Subcutaneous abdominal adipose tissue (tissue), 5 donors: Measurements from ENCODE around the gene CDH26.
A peak's percentile ranks its signal among the peaks of the same experiment; 100 is the strongest.

Source experiments
- H3K27ac ChIP-seq: one replicate; pipeline ENCODE4 v1.7.0; 2013; ENCODE audit warnings: low read depth, mild to moderate bottlenecking, inconsistent platforms, low read length, moderate library complexity
- H3K27me3 ChIP-seq, 5 donors: one replicate each; pipeline ENCODE4 v1.7.0; 2013; ENCODE audit warnings: low read length in 5 of 5, inconsistent platforms in 1 of 5; ENCODE audit not compliant: control insufficient read depth in 5 of 5, insufficient read depth in 4 of 5
- H3K36me3 ChIP-seq, 5 donors: one replicate each; pipeline ENCODE4 v1.7.0; 2013; ENCODE audit warnings: low read length in 5 of 5; ENCODE audit not compliant: control insufficient read depth in 5 of 5, insufficient read depth in 5 of 5
- H3K4me1 ChIP-seq, 5 donors: one replicate each; pipeline ENCODE4 v1.7.0; 2013; ENCODE audit warnings: low read length in 5 of 5, mild to moderate bottlenecking in 3 of 5, moderate library complexity in 1 of 5; ENCODE audit not compliant: control insufficient read depth in 5 of 5, insufficient read depth in 5 of 5
- H3K4me3 ChIP-seq, 5 donors: one replicate each; pipeline ENCODE4 v1.7.0; 2013; ENCODE audit warnings: low read length in 5 of 5, low read depth in 1 of 5
- H3K9ac ChIP-seq, 5 donors: one replicate each; pipeline ENCODE4 v1.7.0; 2013; ENCODE audit warnings: low read length in 5 of 5, mild to moderate bottlenecking in 4 of 5, moderate library complexity in 3 of 5
- H3K9me3 ChIP-seq, 5 donors: one replicate each; pipeline ENCODE4 v1.7.0; 2013; ENCODE audit warnings: low read length in 5 of 5; ENCODE audit not compliant: control insufficient read depth in 5 of 5
- donor health status: healthy.
- donor health status: healthy.
- donor health status: healthy.
- donor health status: healthy.
- donor health status: healthy.

Gene CDH26

DNA sequence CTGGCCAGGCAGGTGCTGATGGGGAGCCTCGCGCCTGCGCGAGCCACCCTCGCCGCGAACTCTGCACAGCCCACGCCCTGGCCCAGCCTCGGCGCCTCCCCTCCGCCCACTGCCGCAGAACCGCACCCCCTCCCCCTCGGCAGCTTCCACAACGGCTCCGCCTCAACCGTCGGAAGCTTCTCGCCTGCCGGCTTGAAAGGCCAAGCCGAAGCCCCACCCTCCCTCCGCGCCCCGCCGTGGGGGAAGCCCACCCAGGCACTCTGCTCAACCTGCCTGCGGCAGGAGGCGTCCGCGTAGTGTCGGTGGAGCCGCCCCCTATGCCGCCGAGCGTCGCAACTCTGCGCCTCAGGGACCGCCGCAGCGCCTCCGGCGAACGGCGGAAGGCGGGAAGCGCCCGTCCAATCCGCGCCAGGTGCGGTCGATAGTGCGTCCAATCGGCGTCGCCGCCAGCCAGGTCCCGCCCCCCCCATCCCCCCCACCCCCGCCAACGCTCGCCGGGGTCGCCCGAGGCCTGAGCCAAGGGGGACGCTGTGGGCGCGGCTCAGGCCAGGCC is 24.9 kb upstream of the CDH26 start, which contains the start of gene SYCP2:
SYCP2 (minus strand) TSS at position 342 of the 553 bp plus-strand sequence. CDS start 11,224 bp downstream, outside the sequence.
- Histone ChIP-seq H3K4me1 (peaks cover 4 to 40% (median 26%) of the 10 kb centered on the region in 5 donors), H3K27ac (peak within 1 kb of the TSS; percentile 9), H3K36me3 (no peaks in the 10 kb centered on the region), H3K4me3 (peak within 1 kb of the TSS; percentile 55 to 85 (median 71)), H3K9me3 (no peaks in the 10 kb centered on the region), H3K9ac (peak within 1 kb of the TSS in 3 of 5 donors; percentile 48 to 57 (median 55)), H3K27me3 (no peaks in the 10 kb centered on the region)

DNA sequence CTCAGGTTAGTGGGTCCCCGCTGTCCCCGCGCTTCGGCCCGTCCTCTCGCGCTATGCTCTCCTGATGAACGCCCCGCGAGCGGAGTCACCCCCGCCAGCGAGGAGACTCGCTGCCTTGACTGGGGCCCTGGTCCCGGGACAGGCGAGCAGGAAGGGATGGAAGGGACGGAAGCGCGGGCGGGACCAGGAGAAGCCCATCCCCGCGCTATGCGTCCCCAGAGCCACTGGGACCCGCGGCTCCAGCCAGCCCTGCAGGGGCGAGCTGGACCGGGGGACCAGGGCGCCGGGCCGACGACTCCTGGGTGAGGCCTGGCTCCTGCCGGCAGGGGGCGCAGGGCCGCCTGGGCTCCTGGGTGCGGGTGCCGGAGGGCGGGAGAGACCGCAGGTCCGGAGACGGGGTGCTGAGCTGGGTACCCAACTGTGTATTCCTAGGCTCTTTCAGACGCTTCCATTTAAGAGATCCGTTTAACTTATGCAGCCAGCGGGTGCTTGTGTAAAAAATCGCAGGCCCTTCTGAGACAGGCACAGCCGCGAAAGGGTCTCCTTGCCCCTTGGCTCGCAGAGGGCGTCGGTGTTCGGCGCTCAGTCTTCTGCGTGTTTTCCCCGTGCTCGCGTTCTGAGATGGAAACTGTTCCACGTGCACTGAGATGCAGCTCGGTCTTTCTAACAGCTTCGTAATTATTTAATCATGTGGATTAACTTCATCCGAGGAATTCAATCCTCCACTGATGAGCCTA is 24.2 kb upstream of the CDH26 start:
- H3K9ac ChIP-seq, result peak overlapping the region in 3 of 5 donors; percentile 48 to 57 (median 55)
- H3K27ac ChIP-seq, result peak overlapping the region; percentile 9

DNA sequence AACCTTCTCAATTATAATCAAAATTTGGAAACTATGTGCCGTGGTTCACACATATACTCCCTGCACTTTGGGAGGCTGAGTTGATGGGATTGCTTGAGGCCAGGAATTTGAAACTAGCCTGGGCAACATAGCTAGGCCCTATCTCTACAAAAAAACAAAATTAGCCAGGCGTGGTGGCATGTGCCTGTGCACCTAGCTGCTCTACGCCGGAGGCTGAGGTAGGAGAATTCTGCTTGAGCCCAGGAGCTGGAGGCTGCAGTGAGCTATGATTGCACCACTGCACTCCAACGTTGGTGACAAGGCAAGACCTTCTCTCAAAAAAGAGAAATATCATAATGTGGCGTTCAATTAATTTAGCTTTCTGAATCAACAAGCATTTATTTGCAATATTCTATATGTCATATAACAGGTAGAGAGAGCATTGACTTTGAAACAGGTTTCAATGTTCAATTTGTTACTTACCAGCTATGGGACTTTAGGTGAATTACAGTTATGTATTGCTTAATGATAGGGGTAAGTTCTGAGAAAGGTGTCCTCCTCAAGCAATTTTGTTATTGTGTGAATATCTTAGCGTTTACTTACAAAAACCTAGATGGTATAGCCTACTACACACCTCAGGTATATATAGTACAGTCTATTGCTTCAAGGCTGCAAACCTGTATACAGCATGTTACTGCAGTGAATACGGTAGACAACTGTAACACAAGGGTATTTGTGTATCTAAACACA is 22.6 kb upstream of the CDH26 start:
- Histone ChIP-seq H3K4me3 (no peak overlapping the region), H3K4me1 (peaks cover 12 to 58% (median 39%) of the 10 kb centered on the region in 5 donors), H3K27ac (no peak overlapping the region)

More for the DNA sequence above, 24.2 kb upstream of the CDH26 start:
- H3K4me3 ChIP-seq, result peak overlapping the region; percentile 55 to 85 (median 71)
- H3K27me3 ChIP-seq, result no peaks in the 10 kb centered on the region
- H3K4me1 ChIP-seq, result peaks cover 9 to 46% (median 32%) of the 10 kb centered on the region in 5 donors
- H3K36me3 ChIP-seq, result no peaks in the 10 kb centered on the region
- no peaks in the 10 kb centered on the region for H3K9me3 ChIP-seq

DNA sequence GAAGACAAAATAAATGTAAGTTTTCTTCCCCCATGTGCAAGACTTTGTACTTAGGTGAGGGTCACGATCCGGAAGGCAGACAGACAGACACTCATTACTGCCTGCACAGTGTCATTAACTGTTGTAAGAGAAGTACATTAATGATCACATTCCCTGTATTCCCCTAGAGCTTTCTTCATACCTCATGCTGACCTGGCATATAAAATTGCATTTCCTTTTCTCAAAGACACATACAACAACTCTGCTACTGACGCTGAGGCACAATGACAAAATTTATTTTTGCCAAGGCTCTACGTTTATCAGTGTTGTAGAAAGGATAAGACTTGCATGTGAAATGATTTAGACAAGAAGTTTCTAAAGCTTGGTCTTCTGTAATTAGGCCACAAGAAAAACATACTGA is 21.8 kb upstream of the CDH26 start:
- no peak overlapping the region for H3K4me3 ChIP-seq

More for the DNA sequence above, 22.6 kb upstream of the CDH26 start:
- H3K9me3 ChIP-seq, result no peaks in the 10 kb centered on the region
- H3K27me3 ChIP-seq, result no peaks in the 10 kb centered on the region
- H3K9ac ChIP-seq, result no peak overlapping the region
- H3K36me3 ChIP-seq, result no peaks in the 10 kb centered on the region

DNA sequence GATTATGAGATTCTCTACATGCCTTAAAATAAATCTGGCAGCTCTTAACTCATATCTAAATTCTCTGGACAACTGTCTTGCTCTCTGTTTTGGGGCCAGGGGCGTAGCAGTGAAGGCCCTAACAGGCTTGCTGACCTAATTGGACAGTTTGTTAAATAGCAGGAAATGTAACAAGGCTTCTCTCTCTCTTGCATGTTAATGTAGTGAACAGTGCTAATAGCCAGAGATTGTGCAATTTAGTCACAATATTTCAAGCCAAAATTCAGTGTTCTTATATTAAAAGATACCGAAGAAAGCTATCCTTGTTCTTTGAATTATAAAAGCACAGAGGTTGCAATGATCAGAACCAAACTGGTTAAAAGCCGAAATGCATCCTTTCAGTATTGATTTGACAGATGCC is 21.1 kb upstream of the CDH26 start:
- H3K4me3 ChIP-seq, result no peak overlapping the region
- no peaks in the 10 kb centered on the region for H3K9me3 ChIP-seq
- H3K9ac ChIP-seq, result peak overlapping the region in 1 of 5 donors; percentile 44
- no peak overlapping the region for H3K27ac ChIP-seq
- H3K4me1 ChIP-seq, result peaks cover 15 to 73% (median 53%) of the 10 kb centered on the region in 5 donors
- H3K36me3 ChIP-seq, result no peaks in the 10 kb centered on the region
- H3K27me3 ChIP-seq, result no peaks in the 10 kb centered on the region

More for the DNA sequence above, 21.8 kb upstream of the CDH26 start:
- Histone ChIP-seq H3K36me3 (no peaks in the 10 kb centered on the region), H3K4me1 (peaks cover 15 to 66% (median 46%) of the 10 kb centered on the region in 5 donors), H3K9ac (no peak overlapping the region), H3K27ac (no peak overlapping the region), H3K9me3 (no peaks in the 10 kb centered on the region), H3K27me3 (no peaks in the 10 kb centered on the region)

DNA sequence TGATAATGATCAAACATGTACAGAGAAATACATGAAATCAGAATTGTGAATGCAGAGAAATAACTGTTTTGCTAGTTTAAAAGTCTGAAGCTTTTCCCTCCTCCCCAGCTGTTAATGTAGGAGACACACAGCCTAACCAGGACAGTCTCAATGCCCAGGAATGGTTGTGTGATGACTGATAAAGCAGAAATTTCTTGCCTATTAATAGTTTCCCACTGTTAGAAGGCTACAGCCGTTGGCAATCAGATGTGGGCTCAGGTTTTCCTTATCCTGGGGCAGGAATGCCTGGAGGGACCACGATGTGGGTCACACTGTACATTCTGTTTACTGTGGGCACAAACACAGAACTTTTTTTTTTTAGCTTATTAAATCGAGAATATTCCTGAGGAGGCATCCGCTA is 20.0 kb upstream of the CDH26 start:
- peak overlapping the region in 2 of 5 donors; percentile 17 to 79 for H3K4me3 ChIP-seq
- no peak overlapping the region for H3K27ac ChIP-seq
- peaks cover 15 to 67% (median 55%) of the 10 kb centered on the region in 5 donors for H3K4me1 ChIP-seq
- H3K36me3 ChIP-seq, result peaks cover 0 to 10% (median 4%) of the 10 kb centered on the region in 5 donors
- peak overlapping the region in 1 of 5 donors; percentile 28 for H3K9ac ChIP-seq
- H3K9me3 ChIP-seq, result no peaks in the 10 kb centered on the region
- H3K27me3 ChIP-seq, result no peaks in the 10 kb centered on the region

DNA sequence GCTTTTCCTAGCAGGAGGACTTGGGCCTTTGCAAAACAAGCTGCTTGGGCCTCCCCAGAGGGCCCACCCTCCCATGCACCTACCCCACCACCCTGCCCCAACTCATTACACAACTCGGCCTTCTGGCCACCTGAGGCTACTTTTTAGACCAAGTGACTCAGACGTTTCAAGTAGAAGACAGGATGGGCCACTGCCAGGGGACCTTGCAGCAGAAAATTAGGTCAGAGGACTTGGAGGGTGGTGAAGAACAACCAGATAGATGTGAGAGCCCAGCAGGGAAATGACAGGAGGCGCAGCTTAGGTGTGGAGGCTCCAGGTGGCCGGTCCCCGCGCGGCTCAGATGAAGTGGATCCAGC is 19.5 kb upstream of the CDH26 start:
- Histone ChIP-seq H3K4me3 (peak overlapping the region; percentile 17 to 96 (median 92)), H3K27ac (no peak overlapping the region)

DNA sequence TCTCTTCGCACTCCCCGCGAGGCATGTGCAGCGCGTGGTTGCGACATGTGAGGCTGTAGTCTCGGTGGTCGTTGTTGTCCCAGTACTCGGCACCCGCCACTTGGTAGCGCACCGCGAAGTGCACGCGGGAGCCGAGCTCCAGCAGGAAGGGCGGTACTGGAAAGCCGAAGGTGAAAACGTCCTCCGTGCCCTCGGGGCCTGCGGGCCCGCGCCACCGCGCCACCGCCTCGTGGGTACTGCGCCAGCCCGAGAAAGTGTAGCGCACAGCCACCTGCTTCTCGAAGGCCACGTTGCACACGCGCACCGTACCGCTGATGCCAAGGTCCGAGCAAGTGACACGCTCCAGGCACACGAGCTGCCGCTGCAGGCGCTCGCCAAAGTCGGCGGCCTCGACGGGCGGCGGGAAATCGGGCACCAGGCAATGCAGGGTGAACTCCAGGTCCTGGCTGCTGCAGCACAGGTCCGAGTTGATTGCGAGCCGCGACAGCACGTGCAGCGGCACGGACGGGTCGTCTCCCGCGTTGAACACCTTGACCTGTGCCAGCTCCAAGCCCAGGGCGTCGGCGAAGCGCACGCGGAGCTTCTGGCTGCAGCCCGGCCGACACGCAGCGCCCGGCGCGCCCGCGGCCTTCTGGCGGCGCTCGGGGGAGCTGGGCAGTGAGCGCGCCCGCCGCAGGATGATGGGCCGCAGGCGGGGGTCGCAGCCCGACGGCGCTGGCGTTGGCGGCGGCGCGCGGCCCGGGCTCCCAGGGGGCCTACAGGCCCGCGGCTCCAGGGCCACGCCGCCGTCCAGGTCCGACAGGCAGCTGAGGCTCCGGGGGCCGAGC is 19.0 kb upstream of the CDH26 start:
- Histone ChIP-seq H3K4me1 (peaks cover 15 to 58% (median 50%) of the 10 kb centered on the region in 5 donors), H3K4me3 (peak overlapping the region in 4 of 5 donors; percentile 79 to 96 (median 93)), H3K9ac (peak overlapping the region in 4 of 5 donors; percentile 68 to 90 (median 80)), H3K27me3 (no peaks in the 10 kb centered on the region), H3K36me3 (peaks cover 7 to 17% (median 11%) of the 10 kb centered on the region in 5 donors), H3K9me3 (no peaks in the 10 kb centered on the region), H3K27ac (peak overlapping the region; percentile 94)

More for the DNA sequence above, 19.5 kb upstream of the CDH26 start:
- Histone ChIP-seq H3K4me1 (peaks cover 15 to 64% (median 53%) of the 10 kb centered on the region in 5 donors), H3K36me3 (peaks cover 1 to 11% (median 6%) of the 10 kb centered on the region in 5 donors), H3K27me3 (no peaks in the 10 kb centered on the region), H3K9ac (no peak overlapping the region), H3K9me3 (no peaks in the 10 kb centered on the region)

DNA sequence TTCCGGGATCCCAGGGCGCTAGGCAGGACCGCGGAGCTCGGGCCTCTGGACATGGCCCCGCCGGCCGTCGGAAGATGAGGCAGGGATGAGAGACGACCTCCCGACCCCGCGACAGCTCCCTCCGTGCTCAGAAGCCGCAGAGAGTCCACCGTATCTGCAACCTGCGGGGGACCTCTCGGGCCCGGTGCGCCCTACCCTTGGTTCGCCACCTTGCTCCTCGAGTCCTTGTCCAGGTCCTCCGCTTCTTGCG is 18.4 kb upstream of the CDH26 start:
- H3K27ac ChIP-seq, result peak overlapping the region; percentile 94
- H3K27me3 ChIP-seq, result no peaks in the 10 kb centered on the region
- peaks cover 15 to 56% (median 49%) of the 10 kb centered on the region in 5 donors for H3K4me1 ChIP-seq
- peaks cover 11 to 22% (median 15%) of the 10 kb centered on the region in 5 donors for H3K36me3 ChIP-seq
- no peaks in the 10 kb centered on the region for H3K9me3 ChIP-seq
- H3K9ac ChIP-seq, result peak overlapping the region in 4 of 5 donors; percentile 68 to 90 (median 80)
- peak overlapping the region; percentile 59 to 96 (median 92) for H3K4me3 ChIP-seq
